K562 (cell line): Measurements from ENCODE around the gene GMEB2. TPM values are rescaled to one million over a fixed set of nuclear protein-coding genes. Genes with fewer than 3 reads are reported as not detected.

ENCODE experiments used
- ATAC-seq: fragments of 200-7000 bp; cut with Tn5 transposase; 3 replicates; pipeline ENCODE4 v1.9.1; 2020; ENCODE audit warnings: moderate library complexity
- BruUV-seq: library from RNA; stranded (reverse); fragments of 400-500 nt; replicated peaks from 2 replicates; lab custom pipeline; 2021; lab: Mats Ljungman, UMichigan
- CTCF ChIA-PET: fragments of 300-600 bp; formaldehyde crosslinking; extraction: SDS; loops from one replicate; lab custom pipeline; 2021; ENCODE audit warnings: low intra/inter-chr PET ratio; lab: Yijun Ruan, JAX
- POLR2A ChIA-PET: fragments of 300-600, 350-650 bp; sonication (Branson Sonifier 250); formaldehyde crosslinking; extraction: SDS; loops from one replicate; lab custom pipeline; 2021; ENCODE audit warnings: antibody characterized with exemption, inconsistent platforms; lab: Yijun Ruan, JAX
- DNase-seq, 4 experiments: peaks; one replicate each; pipeline versions ENCODE4 v3.0.0 to v3.0.0-alpha.2; 2011 to 2018; ENCODE audit warnings: low spot score in 3 of 4, mixed read lengths in 3 of 4; ENCODE audit errors: extremely low read depth in 1 of 4
- FAIRE-seq: peaks from 2 replicates; lab custom pipeline; 2011; peaks lifted over from hg19 to GRCh38; lab: Jason Lieb, UNC
- H2AFZ ChIP-seq: 2 replicates; pipeline ENCODE4 v1.6.0; 2011; ENCODE audit warnings: low read depth, low read length, control low read depth, inconsistent platforms
- H3K27ac ChIP-seq: fragments of 200-600 bp; 3 replicates; pipeline ENCODE4 v1.8.0; 2011; ENCODE audit warnings: low read depth, mild to moderate bottlenecking, control low read depth, inconsistent platforms, low read length, moderate library complexity, mixed read lengths; ENCODE audit errors: extremely low read depth
- H3K27me3 ChIP-seq, 2 experiments: fragments of 300-600 bp in 1 of 2; 2 replicates in 1 of 2; 3 replicates in 1 of 2; pipeline versions ENCODE4 v1.6.0 to v1.8.0; 2011; ENCODE audit warnings: inconsistent platforms in 2 of 2, low read length in 2 of 2, mild to moderate bottlenecking in 1 of 2, mixed read lengths in 1 of 2, moderate library complexity in 1 of 2; ENCODE audit not compliant: control insufficient read depth in 2 of 2, insufficient read depth in 2 of 2
- H3K36me3 ChIP-seq: fragments of 300-600 bp; 3 replicates; pipeline ENCODE4 v1.8.0; 2011; ENCODE audit warnings: mild to moderate bottlenecking, low read length, inconsistent platforms; ENCODE audit not compliant: control insufficient read depth, insufficient read depth
- H3K4me1 ChIP-seq, 2 experiments: fragments of 200-600 bp in 1 of 2; replicated peaks in 1 of 2; 2 replicates in 1 of 2; 3 replicates in 1 of 2; pipeline versions ENCODE4 v1.5.1 to v1.8.0; 2011; ENCODE audit warnings: inconsistent platforms in 2 of 2, low read length in 2 of 2, mild to moderate bottlenecking in 1 of 2, mixed read lengths in 1 of 2, moderate library complexity in 1 of 2; ENCODE audit not compliant: control insufficient read depth in 2 of 2, insufficient read depth in 2 of 2
- H3K4me2 ChIP-seq: 2 replicates; pipeline ENCODE4 v1.6.1; 2011; ENCODE audit warnings: low read length, control low read depth, inconsistent platforms, mixed read lengths; ENCODE audit not compliant: insufficient read depth
- H3K4me3 ChIP-seq: fragments of 200-600 bp; sonication (generic), shearing (Covaris generic); 2 replicates; pipeline ENCODE4 v1.5.1; 2016; ENCODE audit warnings: control low read depth, inconsistent platforms
- H3K79me2 ChIP-seq: fragments of 200-600 bp; 3 replicates; pipeline ENCODE4 v1.8.0; 2011; ENCODE audit warnings: low read length, inconsistent platforms; ENCODE audit not compliant: control insufficient read depth, insufficient read depth
- H3K9ac ChIP-seq, 2 experiments: 2 replicates each; pipeline versions ENCODE4 v1.6.0 to v1.6.1; 2011; ENCODE audit warnings: low read depth in 2 of 2, low read length in 2 of 2, control low read depth in 1 of 2, inconsistent platforms in 1 of 2, mild to moderate bottlenecking in 1 of 2, mixed read lengths in 1 of 2; ENCODE audit not compliant: insufficient read depth in 1 of 2
- H3K9me1 ChIP-seq: one replicate; pipeline ENCODE4 v1.6.0; 2011; ENCODE audit warnings: inconsistent platforms, mild to moderate bottlenecking, low read length, moderate library complexity; ENCODE audit not compliant: control insufficient read depth, insufficient read depth
- H3K9me3 ChIP-seq: replicated peaks from 2 replicates; pipeline ENCODE4 v1.5.1; 2011; ENCODE audit warnings: low read depth, low read length, inconsistent platforms; ENCODE audit not compliant: control insufficient read depth, insufficient read depth
- H4K20me1 ChIP-seq: replicated peaks from 2 replicates; pipeline ENCODE4 v1.6.1; 2011; ENCODE audit warnings: low read length, inconsistent platforms, mixed read lengths; ENCODE audit not compliant: control insufficient read depth, insufficient read depth
- BACH1 ChIP-seq: fragments of 200-800 bp; sonication (Bioruptor generic); IDR thresholded peaks from 2 replicates; pipeline ENCODE4 v1.6.1; 2016; ENCODE audit warnings: missing genetic modification characterization, missing compliant biosample characterization
- CBX5 ChIP-seq: IDR thresholded peaks from 2 replicates; pipeline ENCODE4 v1.6.1; 2014; ENCODE audit warnings: low read depth, borderline replicate concordance
- CHCHD3 ChIP-seq: fragments of 250-450 bp; sonication (Bioruptor Pico); IDR thresholded peaks from 2 replicates; pipeline ENCODE4 v2.1.2; 2022; ENCODE audit warnings: mild to moderate bottlenecking
- CREB1 ChIP-seq, 2 experiments: sonication (generic) in 1 of 2; formaldehyde crosslinking in 1 of 2; IDR thresholded peaks; 2 replicates each; pipeline versions ENCODE4 v1.6.1 to v1.8.0; 2012 to 2022; ENCODE audit warnings: inconsistent platforms in 1 of 2, mild to moderate bottlenecking in 1 of 2, missing genetic modification reagents in 1 of 2, moderate library complexity in 1 of 2
- ELF2 ChIP-seq: fragments of 250-450 bp; sonication (Bioruptor Pico); IDR thresholded peaks from 2 replicates; pipeline ENCODE4 v1.5.0; 2021; ENCODE audit warnings: mild to moderate bottlenecking
- ETS2 ChIP-seq: IDR thresholded peaks from 2 replicates; pipeline ENCODE4 v1.6.1; 2016; ENCODE audit warnings: borderline replicate concordance, missing genetic modification characterization, mild to moderate bottlenecking, moderate library complexity, missing compliant biosample characterization; ENCODE audit not compliant: poor library complexity, severe bottlenecking
- GMEB1 ChIP-seq: fragments of 250-450 bp; sonication (Bioruptor Pico); IDR thresholded peaks from 2 replicates; pipeline ENCODE4 v1.4.0; 2020; ENCODE audit warnings: mild to moderate bottlenecking
- KAT2B ChIP-seq: IDR thresholded peaks from one replicate; pipeline ENCODE4 v1.6.1; 2012; ENCODE audit warnings: low read depth, mild to moderate bottlenecking, control low read depth, inconsistent platforms, low read length, moderate library complexity
- MCM5 ChIP-seq: fragments of 450-650 bp; IDR thresholded peaks from 2 replicates; pipeline ENCODE4 v1.6.1; 2016; ENCODE audit warnings: low read depth
- NR2F6 ChIP-seq: fragments of 450-650 bp; formaldehyde crosslinking; IDR thresholded peaks from 2 replicates; pipeline ENCODE4 v1.4.0; 2020; ENCODE audit warnings: mild to moderate bottlenecking
- ZNF274 ChIP-seq: IDR thresholded peaks from 2 replicates; pipeline ENCODE4 v1.6.1; 2011; ENCODE audit warnings: low read depth, mild to moderate bottlenecking, low read length, moderate library complexity, borderline replicate concordance
- ZNF316 ChIP-seq: fragments of 450-650 bp; IDR thresholded peaks from 2 replicates; pipeline ENCODE4 v1.6.1; 2016
- WGBS: fragments of 100-300 bp; shearing (Covaris generic); methylation state at CpG from one replicate; pipeline ENCODE4 v1.1.6; 2016; ENCODE audit warnings: low coverage, mixed read lengths; ENCODE audit not compliant: insufficient coverage; ENCODE audit errors: missing lambda C conversion rate; 5-methylcytosine and 5-hydroxymethylcytosine counted together
- in situ Hi-C: fragments of 300-500 bp; cut with MboI; formaldehyde crosslinking; loops from 4 replicates; pipeline ENCODE4 v1.15.0; 2018; ENCODE audit warnings: inconsistent platforms, mixed read lengths
- intact Hi-C: fragments of 100-400 bp; cut with micrococcal nuclease; formaldehyde crosslinking; loops from 2 replicates; pipeline ENCODE4 v1.14.2; 2022
- polyA plus RNA-seq, 8 experiments: library from polyadenylated mRNA; depleted of rRNA in 4 of 8; stranded (reverse) in 5 of 8; unstranded in 3 of 8; fragments of >200 nt; fragmentation: Nextera tagmentation in 2 of 8; fragmentation: Illumina TruSeq in 1 of 8; extraction: Ambion mirVana in 2 of 8; extraction: Trizol in 1 of 8; gene quantifications; 2 replicates each; pipeline versions ENCODE4 v1.2.1 to v1.2.3, GENCODE V29; 2011 to 2014; ENCODE audit warnings: inconsistent platforms in 1 of 8, missing spikeins in 1 of 8
- total RNA-seq, 7 experiments: library from RNA; depleted of rRNA in 6 of 7; stranded (reverse); fragments of >200 nt in 6 of 7; fragmentation: Illumina TruSeq in 2 of 7; extraction: Trizol in 2 of 7; gene quantifications; 2 replicates each; pipeline versions ENCODE4 v1.2.1 to v1.2.3, GENCODE V29; 2011 to 2021; ENCODE audit warnings: low replicate concordance in 1 of 7
- TF ChIP-seq, protein P1 (sequence below): fragments of 250-450 bp; sonication (Bioruptor Pico); IDR thresholded peaks from 2 replicates; pipeline ENCODE4 v1.4.0; 2020
- TF ChIP-seq, protein P2 (sequence below): sonication (generic); formaldehyde crosslinking; IDR thresholded peaks from 2 replicates; pipeline ENCODE4 v1.8.0; 2022; ENCODE audit warnings: missing genetic modification reagents, mild to moderate bottlenecking, borderline replicate concordance

GMEB2 gene
- total and polyA plus RNA-seq, 9 of the 15 experiments (the other 6 are each of a cell fraction or from before 2014, with no cell fraction given) = 0.03 to 13.9 (median 6.3) TPM

DNA sequence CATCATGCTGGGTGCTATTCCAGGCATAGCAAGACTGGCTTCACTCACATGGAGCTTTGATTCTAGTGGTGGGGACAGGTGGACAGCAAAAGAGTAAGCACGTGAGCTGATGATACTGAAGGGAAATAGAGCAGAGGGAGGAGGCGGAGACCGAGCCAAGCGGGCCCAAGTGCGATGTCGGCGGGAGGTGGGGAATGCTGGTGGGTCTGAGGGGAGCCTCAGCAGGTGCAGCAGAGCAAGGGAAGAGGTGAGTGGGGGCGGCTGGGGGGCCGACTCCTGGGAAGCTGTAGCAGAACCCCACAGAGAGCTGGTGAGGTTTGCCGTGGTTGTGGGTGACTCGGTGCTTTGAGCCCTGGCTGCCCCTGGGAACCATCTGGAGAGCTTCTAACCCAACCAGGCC is 41.5 kb upstream of the GMEB2 start:
- POLR2A ChIA-PET = interaction anchor here (0.8 to 2.3 kb wide), 3 partner anchors 10 to 41 kb away, joined by 3 to 11 read pairs (median 3); partner anchors contain the start of genes GMEB2, RTEL1 and STMN3
- CTCF ChIA-PET = no interaction called here
- Histone ChIP-seq H3K9me1 (peaks cover 3% of the 10 kb centered on the region), H3K27ac (no peak overlapping the region), H3K9ac (no peak overlapping the region), H3K4me2 (no peak overlapping the region), H2AFZ (no peak overlapping the region), H3K4me1 (peaks cover 0 to 19% of the 10 kb centered on the region in 2 experiments; a peak in 1 of 5 replicates), H3K27me3 (no peaks in the 10 kb centered on the region), H3K79me2 (no peaks in the 10 kb centered on the region; the same call in 2 of the 3 replicates), H3K36me3 (peaks cover 68% of the 10 kb centered on the region; the same call in 2 of the 3 replicates), H3K9me3 (no peaks in the 10 kb centered on the region), H4K20me1 (no peaks in the 10 kb centered on the region), H3K4me3 (no peak overlapping the region)
- intact Hi-C loops = no loop called here
- 91% methylated on average over 9 of the region's 11 CpGs for WGBS
- in situ Hi-C loops = no loop called here
- FAIRE-seq (no peak), ATAC-seq (no peak), DNase-seq (no peak)
- BruUV-seq = no TSS peak
- TF ChIP-seq NR2F6 (CRISPR knock-in tag) = no peak
- TF ChIP-seq ZNF274 = no peak
- no peak for TF ChIP-seq BACH1 (tag)
- no peak for TF ChIP-seq CHCHD3 (CRISPR knock-in tag)
- TF ChIP-seq ZNF316 = no peak
- TF ChIP-seq, protein P1, sequence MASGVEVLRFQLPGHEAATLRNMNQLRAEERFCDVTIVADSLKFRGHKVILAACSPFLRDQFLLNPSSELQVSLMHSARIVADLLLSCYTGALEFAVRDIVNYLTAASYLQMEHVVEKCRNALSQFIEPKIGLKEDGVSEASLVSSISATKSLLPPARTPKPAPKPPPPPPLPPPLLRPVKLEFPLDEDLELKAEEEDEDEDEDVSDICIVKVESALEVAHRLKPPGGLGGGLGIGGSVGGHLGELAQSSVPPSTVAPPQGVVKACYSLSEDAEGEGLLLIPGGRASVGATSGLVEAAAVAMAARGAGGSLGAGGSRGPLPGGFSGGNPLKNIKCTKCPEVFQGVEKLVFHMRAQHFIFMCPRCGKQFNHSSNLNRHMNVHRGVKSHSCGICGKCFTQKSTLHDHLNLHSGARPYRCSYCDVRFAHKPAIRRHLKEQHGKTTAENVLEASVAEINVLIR (CRISPR knock-in tag) = no peak
- TF ChIP-seq CREB1 (IDR thresholded peaks at IDR 0.05) = no peak
- TF ChIP-seq CREB1 (CRISPR knock-in tag; IDR thresholded peaks at IDR 0.05) = no peak
- no peak for TF ChIP-seq ETS2 (tag)
- no peak for TF ChIP-seq GMEB1
- no peak for TF ChIP-seq KAT2B
- no peak for TF ChIP-seq MCM5
- TF ChIP-seq ELF2 (CRISPR knock-in tag) = no peak
- no peak for TF ChIP-seq CBX5
- TF ChIP-seq, protein P2, sequence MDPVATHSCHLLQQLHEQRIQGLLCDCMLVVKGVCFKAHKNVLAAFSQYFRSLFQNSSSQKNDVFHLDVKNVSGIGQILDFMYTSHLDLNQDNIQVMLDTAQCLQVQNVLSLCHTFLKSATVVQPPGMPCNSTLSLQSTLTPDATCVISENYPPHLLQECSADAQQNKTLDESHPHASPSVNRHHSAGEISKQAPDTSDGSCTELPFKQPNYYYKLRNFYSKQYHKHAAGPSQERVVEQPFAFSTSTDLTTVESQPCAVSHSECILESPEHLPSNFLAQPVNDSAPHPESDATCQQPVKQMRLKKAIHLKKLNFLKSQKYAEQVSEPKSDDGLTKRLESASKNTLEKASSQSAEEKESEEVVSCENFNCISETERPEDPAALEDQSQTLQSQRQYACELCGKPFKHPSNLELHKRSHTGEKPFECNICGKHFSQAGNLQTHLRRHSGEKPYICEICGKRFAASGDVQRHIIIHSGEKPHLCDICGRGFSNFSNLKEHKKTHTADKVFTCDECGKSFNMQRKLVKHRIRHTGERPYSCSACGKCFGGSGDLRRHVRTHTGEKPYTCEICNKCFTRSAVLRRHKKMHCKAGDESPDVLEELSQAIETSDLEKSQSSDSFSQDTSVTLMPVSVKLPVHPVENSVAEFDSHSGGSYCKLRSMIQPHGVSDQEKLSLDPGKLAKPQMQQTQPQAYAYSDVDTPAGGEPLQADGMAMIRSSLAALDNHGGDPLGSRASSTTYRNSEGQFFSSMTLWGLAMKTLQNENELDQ (CRISPR knock-in tag) = no peak
